GM18909 (cell line): Measurements from ENCODE around the gene AHRR.

Experiments
- ATAC-seq: cut with Tn5 transposase; IDR thresholded peaks from one replicate; pipeline ENCODE4 v1.9.1; 2021; ENCODE audit warnings: mild to moderate bottlenecking; ENCODE audit not compliant: unreplicated experiment, poor library complexity

AHRR gene

GRCh38 chr5:318931-319601 is 2.4 kb upstream of the AHRR start:
- no peak for ATAC-seq

DNA sequence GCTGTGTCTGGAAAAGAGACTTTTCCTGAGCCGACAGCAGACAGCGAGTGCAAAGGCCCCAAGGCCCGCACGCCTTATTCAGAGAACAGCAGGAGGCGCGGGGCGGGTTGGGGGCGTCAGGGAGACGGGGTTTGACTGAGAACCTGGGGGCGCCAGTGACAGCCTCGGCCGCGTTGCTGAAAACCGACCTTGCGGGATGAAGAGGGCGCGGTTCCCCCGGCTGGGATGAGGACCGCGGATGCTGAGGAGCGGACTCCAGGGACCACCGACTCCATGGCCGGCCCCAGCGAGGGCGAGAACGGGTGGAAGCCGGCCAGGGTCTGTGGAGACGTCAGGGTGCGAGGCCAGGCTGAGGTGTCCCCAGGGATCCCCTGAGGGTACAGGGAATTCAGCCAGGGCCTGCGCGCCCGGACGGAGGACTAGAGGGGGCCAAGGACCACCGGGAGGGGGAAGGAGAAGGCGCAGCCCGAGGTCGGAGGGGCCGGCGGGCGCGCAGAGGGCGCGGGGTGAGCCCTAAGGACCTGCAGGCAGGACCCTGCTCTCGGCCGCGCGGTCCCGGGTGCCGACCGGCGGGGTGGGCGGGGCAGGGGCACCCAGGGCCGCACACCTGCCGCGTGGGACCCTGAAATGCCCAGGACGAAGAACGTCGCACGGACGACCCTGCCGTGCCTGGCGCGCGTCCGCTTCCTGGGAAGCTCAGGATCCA is 837 bp upstream of the AHRR start:
- ATAC-seq, result no peak

GRCh38 chr5:321726-322251 is 275 bp downstream of the AHRR start:
- peak; percentile 18 for ATAC-seq

DNA sequence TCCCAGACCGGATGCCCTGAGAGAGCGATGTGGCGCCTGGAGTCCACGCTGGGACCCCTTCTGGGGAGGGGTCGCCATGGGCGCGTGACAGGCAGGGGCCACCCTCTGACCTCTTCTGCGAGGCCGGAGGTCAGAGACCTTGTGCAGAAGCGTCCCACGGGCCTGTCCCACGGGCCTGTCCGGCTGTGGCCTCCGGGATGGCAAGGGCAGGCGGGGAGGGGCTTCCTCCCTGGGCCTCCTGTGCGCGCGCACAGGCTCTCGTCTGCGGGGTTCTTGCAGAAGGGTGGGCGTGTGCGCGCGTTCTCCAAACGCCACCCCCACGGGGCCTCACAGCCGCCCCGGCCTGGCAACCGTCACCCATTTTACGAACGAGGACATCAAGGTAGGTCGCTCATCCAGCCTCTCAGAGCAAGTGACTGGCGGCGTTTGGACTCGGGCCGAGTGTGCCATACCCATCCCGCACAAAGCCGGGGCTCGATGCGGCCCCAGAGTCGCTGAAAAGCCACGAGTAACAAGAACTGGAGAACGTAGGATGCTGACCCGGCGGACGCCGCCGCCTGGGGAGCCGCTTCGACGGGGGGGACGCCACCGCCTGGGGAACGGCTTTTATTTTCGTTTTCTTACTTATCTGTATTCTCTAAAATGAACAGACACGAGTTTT is 897 bp downstream of the AHRR start:
- ATAC-seq, result peak; percentile 21

DNA sequence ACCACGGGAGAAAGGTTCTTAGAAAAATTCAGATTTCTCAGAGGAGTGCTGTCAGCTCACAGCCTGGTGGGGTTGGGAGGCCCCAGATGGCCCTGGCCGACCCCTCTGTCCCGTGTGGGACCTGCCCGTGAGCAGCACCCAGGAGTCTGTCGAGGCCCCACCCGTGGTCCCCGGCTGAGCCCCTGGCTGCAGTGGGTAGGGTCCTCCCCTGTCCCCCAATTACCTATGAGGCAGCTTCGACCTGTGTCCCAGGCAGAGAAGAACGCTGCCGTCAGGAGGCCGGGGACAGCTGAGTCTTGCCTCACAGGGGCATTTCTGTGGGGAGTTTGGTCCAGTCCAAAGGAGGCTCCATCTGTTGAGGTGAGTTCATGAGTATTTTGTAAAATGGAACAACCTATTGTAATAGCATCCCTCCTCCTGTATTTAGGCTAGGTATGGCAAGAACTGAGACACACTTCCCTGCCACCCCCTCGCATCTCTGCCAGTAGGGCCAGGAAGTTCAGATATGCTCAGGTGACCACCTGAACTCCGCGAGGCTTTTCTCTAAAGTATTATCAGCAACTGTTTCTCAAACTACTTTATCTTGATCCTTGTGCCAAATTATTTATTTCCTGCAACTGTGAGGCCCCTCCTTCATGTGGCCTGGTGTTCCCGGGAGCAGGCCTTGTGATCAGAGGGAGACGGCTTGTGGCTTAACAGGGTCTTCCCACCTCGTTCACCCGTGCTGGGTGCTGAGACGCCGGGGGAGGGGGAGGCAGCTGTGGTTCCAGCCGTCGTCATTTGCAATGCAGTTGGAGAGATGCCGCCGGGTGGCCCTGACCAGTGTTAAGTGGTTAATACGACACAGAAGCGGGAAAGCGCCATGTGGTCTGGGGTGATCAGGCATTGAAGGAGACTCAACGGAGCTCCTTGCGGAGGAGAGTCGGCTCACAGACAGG is 1.7 kb downstream of the AHRR start:
- ATAC-seq, result no peak

DNA sequence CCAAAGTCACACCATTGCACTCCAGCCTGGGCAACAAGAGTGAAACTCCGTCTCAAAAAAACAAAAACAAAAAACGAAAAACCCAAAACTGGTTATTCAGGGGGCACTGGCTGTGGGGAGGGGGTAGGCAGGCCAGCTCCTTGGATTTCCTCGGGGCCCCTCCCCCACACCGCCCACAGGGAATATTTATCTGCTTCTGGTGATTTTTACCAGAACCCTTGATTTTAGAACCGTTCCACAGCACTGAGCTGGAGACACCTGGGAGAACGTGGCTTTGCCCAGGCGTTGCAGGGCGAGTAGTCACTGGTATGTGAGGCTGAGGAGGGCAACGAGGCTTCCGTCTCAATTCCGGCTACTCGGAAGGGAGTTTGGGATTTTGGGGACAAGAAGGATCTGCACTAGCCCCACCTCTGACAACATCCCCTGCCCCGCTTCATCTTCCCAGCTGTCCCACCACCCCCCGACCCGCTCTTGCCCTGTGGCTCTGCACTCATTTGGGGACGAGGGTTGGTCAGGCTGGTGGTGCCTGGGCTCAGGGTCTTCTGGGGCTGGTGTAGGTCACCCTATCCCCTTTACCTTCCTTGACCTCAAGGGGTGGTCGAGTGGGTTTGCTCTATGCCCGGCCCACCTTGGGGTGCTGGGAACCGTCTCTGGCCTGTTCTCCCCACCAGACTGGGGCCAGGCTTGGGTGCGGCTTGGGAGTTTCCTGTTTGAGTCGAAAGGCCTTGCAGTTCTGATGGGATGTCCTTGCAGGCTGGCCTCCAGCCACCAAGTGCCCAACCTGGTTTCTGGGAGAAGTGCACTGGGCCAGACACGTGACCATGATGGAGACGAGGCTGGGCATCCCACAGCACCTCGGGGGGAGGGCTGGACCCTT is 3.5 kb downstream of the AHRR start:
- ATAC-seq, result no peak

- no peak for ATAC-seq
Observed at GRCh38 chr5:326109-326508, 4.6 kb downstream of the AHRR start.

DNA sequence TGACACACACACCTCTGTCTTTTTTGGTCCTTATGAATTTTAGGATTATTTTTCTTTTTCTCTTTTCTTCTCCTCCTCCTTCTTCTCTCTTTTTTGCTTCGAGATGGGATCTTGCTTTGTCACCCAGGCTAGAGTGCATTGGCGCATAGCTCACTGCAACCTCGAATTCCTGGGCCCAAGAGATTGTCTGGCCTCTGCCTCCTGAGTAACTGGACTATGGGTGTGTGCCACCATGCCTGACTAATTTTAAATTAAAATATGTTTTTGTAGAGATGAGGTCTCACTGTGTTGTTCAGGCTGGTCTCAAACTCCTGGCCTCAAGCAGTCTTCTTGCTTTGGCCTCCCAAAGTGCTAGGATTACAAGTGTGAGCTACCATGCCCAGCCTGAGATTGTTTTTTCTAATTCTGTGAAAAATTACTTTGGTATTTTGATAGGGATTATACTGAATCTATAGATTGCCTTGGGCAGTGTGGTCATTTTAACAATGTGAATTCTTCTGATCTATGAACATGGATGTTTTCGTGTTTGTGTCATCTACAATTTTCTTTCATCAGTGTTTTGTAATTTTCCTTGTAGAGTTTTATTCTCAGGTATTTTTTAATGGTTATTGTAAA is 7.7 kb downstream of the AHRR start:
- no peak for ATAC-seq

- no peak for ATAC-seq
Observed at GRCh38 chr5:329768-330167, 8.3 kb downstream of the AHRR start.

DNA sequence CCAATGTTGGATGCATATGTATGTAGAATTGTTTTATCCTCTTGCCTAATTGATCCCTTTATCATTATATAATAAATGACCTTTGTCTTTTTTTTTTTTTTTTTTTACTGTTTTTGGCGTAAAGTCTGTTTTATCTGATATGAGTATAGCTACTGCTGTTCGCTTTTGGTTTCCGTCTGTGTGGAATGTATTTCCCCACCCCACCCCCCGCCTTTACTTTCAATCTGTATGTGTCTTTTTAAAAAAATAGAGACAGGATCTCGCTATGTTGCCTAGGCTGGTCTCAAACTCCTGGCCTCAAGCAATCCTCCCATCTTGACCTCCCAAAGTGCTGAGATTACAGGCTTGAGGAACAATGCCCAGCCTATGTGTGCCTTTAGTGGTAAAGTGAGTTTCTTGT is 11.3 kb downstream of the AHRR start:
- ATAC-seq, result no peak

DNA sequence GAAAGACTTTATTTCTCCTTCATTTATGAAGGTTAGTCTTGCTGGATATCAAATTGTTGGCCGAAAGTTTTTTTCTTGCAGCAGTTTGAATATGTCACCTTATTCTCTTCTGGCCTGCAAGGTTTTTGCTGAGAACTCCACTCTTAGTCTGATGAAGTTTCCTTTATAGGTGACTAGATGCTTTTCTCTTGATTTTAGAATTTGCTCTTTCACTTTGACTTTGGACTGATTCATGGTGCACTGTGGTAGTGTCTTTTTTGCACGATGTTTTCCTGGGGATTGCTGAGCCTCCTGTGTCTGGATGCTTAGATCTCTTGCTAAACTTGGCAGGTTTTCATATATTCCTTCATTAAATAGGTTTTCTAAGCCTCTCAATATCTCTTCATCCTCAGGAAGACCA is 12.4 kb downstream of the AHRR start:
- no peak for ATAC-seq

GRCh38 chr5:334903-335739 is 13.6 kb downstream of the AHRR start:
- ATAC-seq, result no peak

- ATAC-seq, result no peak
Observed at GRCh38 chr5:335740-336038, 14.2 kb downstream of the AHRR start.

GRCh38 chr5:337563-338130 is 16.1 kb downstream of the AHRR start:
- no peak for ATAC-seq

GRCh38 chr5:342501-343460 is 21.3 kb downstream of the AHRR start:
- no peak for ATAC-seq

- peak; percentile 63 for ATAC-seq
Observed at GRCh38 chr5:343461-344401, 22.2 kb downstream of the AHRR start.
